ENCODE results near the gene MACROD1.

Gene MACROD1

GRCh38 chr11:64022125-64022784, 143.7 kb downstream of the MACROD1 start:
- Histone ChIP-seq H3K4me3 (no peak overlapping the region), H3K27me3 (peaks cover 0 to 7% of the 10 kb centered on the region in 2 donors), H3K36me3 (no peaks in the 10 kb centered on the region), H3K9me3 (no peaks in the 10 kb centered on the region), H3K4me1 (peaks cover 0 to 16% (median 0%) of the 10 kb centered on the region in 4 donors), H3K27ac (no peak overlapping the region)
- intact Hi-C loops (cut with DNase I; ENCODE audit: low total_unique reads), result no loop called here
- no peak for DNase-seq
- no peak for TF ChIP-seq CTCF (IDR thresholded peaks at IDR 0.05)

- H3K27me3 ChIP-seq, result peaks cover 0 to 7% of the 10 kb centered on the region in 2 donors
- DNase-seq, result no peak
- intact Hi-C loops (cut with DNase I; ENCODE audit: low total_unique reads), result no loop called here
- H3K4me3 ChIP-seq, result no peak overlapping the region
- no peak for TF ChIP-seq CTCF (IDR thresholded peaks at IDR 0.05)
- H3K27ac ChIP-seq, result no peak overlapping the region
- no peaks in the 10 kb centered on the region for H3K9me3 ChIP-seq
- H3K4me1 ChIP-seq, result peaks cover 0 to 16% (median 0%) of the 10 kb centered on the region in 4 donors
- no peaks in the 10 kb centered on the region for H3K36me3 ChIP-seq
Observed at GRCh38 chr11:64021757-64022093, 144.2 kb downstream of the MACROD1 start.

GRCh38 chr11:64020976-64021756, 144.7 kb downstream of the MACROD1 start:
- H3K27ac ChIP-seq, result no peak overlapping the region
- no peak for TF ChIP-seq CTCF (IDR thresholded peaks at IDR 0.05)

GRCh38 chr11:64019106-64020037, 146.5 kb downstream of the MACROD1 start:
- no peak overlapping the region for H3K27ac ChIP-seq
- intact Hi-C loops (cut with DNase I; ENCODE audit: low total_unique reads), result no loop called here
- peaks cover 0 to 7% of the 10 kb centered on the region in 2 donors for H3K27me3 ChIP-seq
- no peaks in the 10 kb centered on the region for H3K36me3 ChIP-seq
- no peak overlapping the region for H3K4me3 ChIP-seq
- TF ChIP-seq CTCF (IDR thresholded peaks at IDR 0.05), result no peak
- H3K4me1 ChIP-seq, result peaks cover 0 to 16% (median 0%) of the 10 kb centered on the region in 4 donors
- no peaks in the 10 kb centered on the region for H3K9me3 ChIP-seq
- DNase-seq, result no peak

More at GRCh38 chr11:64020976-64021756, 144.7 kb downstream of the MACROD1 start:
- no peaks in the 10 kb centered on the region for H3K36me3 ChIP-seq
- no peak for DNase-seq
- no peak overlapping the region for H3K4me3 ChIP-seq
- H3K9me3 ChIP-seq, result no peaks in the 10 kb centered on the region
- intact Hi-C loops (cut with DNase I; ENCODE audit: low total_unique reads), result no loop called here
- peaks cover 0 to 16% (median 0%) of the 10 kb centered on the region in 4 donors for H3K4me1 ChIP-seq
- H3K27me3 ChIP-seq, result peaks cover 0 to 7% of the 10 kb centered on the region in 2 donors

- H3K4me3 ChIP-seq, result no peak overlapping the region
- H3K4me1 ChIP-seq, result peaks cover 0 to 16% (median 0%) of the 10 kb centered on the region in 4 donors
- DNase-seq, result no peak
- no peak for TF ChIP-seq CTCF (IDR thresholded peaks at IDR 0.05)
- no peaks in the 10 kb centered on the region for H3K36me3 ChIP-seq
- H3K9me3 ChIP-seq, result no peaks in the 10 kb centered on the region
- intact Hi-C loops (cut with DNase I; ENCODE audit: low total_unique reads), result no loop called here
- no peak overlapping the region for H3K27ac ChIP-seq
- H3K27me3 ChIP-seq, result peaks cover 0 to 7% of the 10 kb centered on the region in 2 donors
Observed at GRCh38 chr11:64018310-64018709, 147.6 kb downstream of the MACROD1 start.

Data from tibial artery (tissue), 4 donors.